Motor neuron (in vitro differentiated cells): ENCODE data around the gene ABTB2. TPM values are rescaled to one million over a fixed set of nuclear protein-coding genes. Genes with fewer than 3 reads are reported as not detected.

ENCODE experiments used
- ATAC-seq, 8 experiments: fragments of 200-7000 bp; cut with Tn5 transposase; replicated peaks in 6 of 8; 2 replicates each; pipeline ENCODE4 v1.8.0; 2021; ENCODE audit warnings: mild to moderate bottlenecking in 8 of 8, moderate library complexity in 8 of 8
- H3K27ac ChIP-seq, 2 donors: fragments of 250-450 bp; sonication (Bioruptor Pico); 2 replicates each; pipeline ENCODE4 v1.9.0; 2021; ENCODE audit warnings: antibody characterized with exemption in 2 of 2, mild to moderate bottlenecking in 2 of 2, moderate library complexity in 1 of 2
- H3K4me1 ChIP-seq, 2 donors: fragments of 250-450 bp; sonication (Bioruptor Pico); replicated peaks in 1 of 2; 2 replicates each; pipeline ENCODE4 v1.6.1; 2021; ENCODE audit warnings: antibody characterized with exemption in 2 of 2, mild to moderate bottlenecking in 2 of 2, moderate library complexity in 1 of 2
- H3K4me3 ChIP-seq, 5 donors: fragments of 250-450 bp; sonication (Bioruptor Pico); 2 replicates each; pipeline ENCODE4 v1.9.0; 2021; ENCODE audit warnings: antibody characterized with exemption in 5 of 5, mild to moderate bottlenecking in 5 of 5, moderate library complexity in 4 of 5
- WGBS, 10 experiments: fragments of 450-650 bp; shearing (Covaris generic); methylation state at CpG; one replicate each; pipeline ENCODE4 v1.0.0; 2022; 5-methylcytosine and 5-hydroxymethylcytosine counted together
- in situ Hi-C, 9 experiments: fragments of 400-800 bp; cut with MboI; loops; one replicate each; pipeline ENCODE4 v1.15.0; 2021; ENCODE audit warnings: low sequenced_read_pairs in 9 of 9, low pct_unique_long_range_greater_than_20kb in 2 of 9; ENCODE audit not compliant: unreplicated experiment in 9 of 9
- total RNA-seq, 8 experiments: library from RNA; unstranded; fragments of 300-600 nt; gene quantifications; 2 replicates each; pipeline versions ENCODE4 v1.2.3 to v1.2.4, GENCODE V29; 2022

ABTB2 gene
- total RNA-seq, 8 experiments from 2014 or later = 3.0 to 5.0 (median 3.7) TPM

GRCh38 chr11:34197256-34197655, 160.6 kb downstream of the ABTB2 start:
- in situ Hi-C loops = no loop called here
- Histone ChIP-seq H3K27ac (no peak overlapping the region), H3K4me1 (peaks cover 8 to 21% of the 10 kb centered on the region in 2 donors), H3K4me3 (no peak overlapping the region)
- no peak for ATAC-seq
- WGBS, 10 experiments = 89 to 100% methylated on average over 1 to 5 of the region's 16 CpGs; no CpG with 5 or more reads in 8 of the 10 experiments

- in situ Hi-C loops = no loop called here
- H3K4me3 ChIP-seq = no peak overlapping the region
- peaks cover 8 to 24% of the 10 kb centered on the region in 2 donors for H3K4me1 ChIP-seq
- ATAC-seq = no peak
- no peak overlapping the region for H3K27ac ChIP-seq
- WGBS, 10 experiments = 65 to 100% (median 86%) methylated on average over 2 to 7 of the region's 13 CpGs; no CpG with 5 or more reads in 2 of the 10 experiments
These were observed 163.1 kb downstream of the ABTB2 start for GRCh38 chr11:34194576-34195335.

- peaks cover 17 to 38% of the 10 kb centered on the region in 2 donors for H3K4me1 ChIP-seq
- in situ Hi-C loops = no loop called here
- H3K27ac ChIP-seq = peak overlapping the region; percentile 35 to 39
- peak; percentile 88 to 96 (median 92) for ATAC-seq
- H3K4me3 ChIP-seq = no peak overlapping the region
- WGBS, 10 experiments = 10 to 100% (median 50%) methylated on average over 1 to 2 of the region's 14 CpGs; no CpG with 5 or more reads in 5 of the 10 experiments
These were observed 165.1 kb downstream of the ABTB2 start for GRCh38 chr11:34192481-34193401.

- Histone ChIP-seq H3K4me1 (peaks cover 20 to 42% of the 10 kb centered on the region in 2 donors), H3K27ac (no peak overlapping the region), H3K4me3 (no peak overlapping the region)
- WGBS, 10 experiments = 67 to 92% (median 89%) methylated on average over 1 to 3 of the region's 5 CpGs; no CpG with 5 or more reads in 7 of the 10 experiments
- no peak for ATAC-seq
- in situ Hi-C loops = no loop called here
These were observed 166.2 kb downstream of the ABTB2 start for GRCh38 chr11:34191578-34191977.

- Histone ChIP-seq H3K4me3 (no peak overlapping the region), H3K27ac (no peak overlapping the region), H3K4me1 (peaks cover 29 to 51% of the 10 kb centered on the region in 2 donors)
- ATAC-seq = no peak
- 83 to 100% (median 96%) methylated on average over 1 to 4 of the region's 8 CpGs; no CpG with 5 or more reads in 2 of the 10 experiments for WGBS, 10 experiments
- in situ Hi-C loops = no loop called here
These were observed 167.3 kb downstream of the ABTB2 start for GRCh38 chr11:34190192-34191139.

GRCh38 chr11:34189191-34189590, 168.6 kb downstream of the ABTB2 start:
- H3K4me3 ChIP-seq = no peak overlapping the region
- H3K4me1 ChIP-seq = peaks cover 29 to 49% of the 10 kb centered on the region in 2 donors
- WGBS, 10 experiments = 33 to 100% (median 77%) methylated on average over 1 to 8 of the region's 9 CpGs
- H3K27ac ChIP-seq = no peak overlapping the region
- in situ Hi-C loops = loop anchor here in 1 of 9 experiments (10.0 kb wide), 1 partner anchor 166 kb away; the partner anchor contains the start of gene ABTB2
- no peak for ATAC-seq

GRCh38 chr11:34188181-34188580, 169.6 kb downstream of the ABTB2 start:
- Histone ChIP-seq H3K4me1 (peaks cover 26 to 43% of the 10 kb centered on the region in 2 donors), H3K27ac (no peak overlapping the region), H3K4me3 (no peak overlapping the region)
- in situ Hi-C loops = loop anchor here in 1 of 9 experiments (10.0 kb wide), 1 partner anchor 167 kb away; the partner anchor contains the start of gene ABTB2
- no peak for ATAC-seq
- WGBS, 10 experiments = 60 to 100% (median 70%) methylated on average over 1 to 5 of the region's 5 CpGs; no CpG with 5 or more reads in 2 of the 10 experiments

- Histone ChIP-seq H3K27ac (peak overlapping the region in 1 of 2 donors; percentile 39), H3K4me1 (peaks cover 21 to 31% of the 10 kb centered on the region in 2 donors)
- in situ Hi-C loops = loop anchor here in 1 of 9 experiments (10.0 kb wide), 1 partner anchor 169 kb away; the partner anchor contains the start of gene ABTB2
These were observed 171.6 kb downstream of the ABTB2 start for GRCh38 chr11:34185926-34186841.

GRCh38 chr11:34184505-34185015, 173.2 kb downstream of the ABTB2 start:
- no peak overlapping the region for H3K4me3 ChIP-seq
- no peak for ATAC-seq
- in situ Hi-C loops = loop anchor here in 1 of 9 experiments (10.0 kb wide), 1 partner anchor 170 kb away; the partner anchor contains the start of gene ABTB2
- WGBS, 10 experiments = 53 to 100% (median 90%) methylated on average over 2 to 6 of the region's 14 CpGs; no CpG with 5 or more reads in 5 of the 10 experiments
- H3K4me1 ChIP-seq = peaks cover 21 to 36% of the 10 kb centered on the region in 2 donors
- no peak overlapping the region for H3K27ac ChIP-seq

More at GRCh38 chr11:34185926-34186841, 171.6 kb downstream of the ABTB2 start:
- ATAC-seq = peak in 5 of 8 experiments; percentile 52 to 76 (median 65)
- H3K4me3 ChIP-seq = no peak overlapping the region
- WGBS, 10 experiments = 21 to 100% (median 60%) methylated on average over 1 to 12 of the region's 22 CpGs; no CpG with 5 or more reads in 1 of the 10 experiments

GRCh38 chr11:34183848-34184391, 173.9 kb downstream of the ABTB2 start:
- Histone ChIP-seq H3K4me3 (no peak overlapping the region), H3K27ac (no peak overlapping the region), H3K4me1 (peaks cover 17 to 31% of the 10 kb centered on the region in 2 donors)
- ATAC-seq = peak in 1 of 8 experiments; percentile 19
- in situ Hi-C loops = loop anchor here in 1 of 9 experiments (10.0 kb wide), 1 partner anchor 171 kb away; the partner anchor contains the start of gene ABTB2
- WGBS, 10 experiments = 33 to 100% (median 86%) methylated on average over 1 to 6 of the region's 9 CpGs; no CpG with 5 or more reads in 1 of the 10 experiments
